GM12878 (cell line): ENCODE data around the gene ADSL. TPM values are rescaled to one million over a fixed set of nuclear protein-coding genes. Genes with fewer than 3 reads are reported as not detected.

ENCODE experiments used
- ATAC-seq: fragments of 200-7000 bp; cut with Tn5 transposase; 3 replicates; pipeline ENCODE4 v1.9.1; 2020; ENCODE audit warnings: mild to moderate bottlenecking, moderate library complexity
- BruUV-seq: library from RNA; stranded (reverse); fragments of 400-500 nt; replicated peaks from 2 replicates; lab custom pipeline; 2021; lab: Mats Ljungman, UMichigan
- CTCF ChIA-PET: fragments of 300-600 bp; sonication (Branson Sonifier 250); formaldehyde crosslinking; extraction: SDS; loops from one replicate; lab custom pipeline; 2021; ENCODE audit warnings: inconsistent platforms; lab: Yijun Ruan, JAX
- POLR2A ChIA-PET: fragments of 350-600 bp; formaldehyde crosslinking; extraction: SDS; loops from one replicate; lab custom pipeline; 2021; ENCODE audit warnings: inconsistent platforms; lab: Charles Lee
- RAD21 ChIA-PET: fragments of 300-600 bp; sonication (Branson Sonifier 250); formaldehyde crosslinking; loops from one replicate; lab custom pipeline; 2023; ENCODE audit warnings: antibody characterized with exemption; ENCODE audit not compliant: unreplicated experiment; lab: Charles Lee
- SMC1A ChIA-PET: fragments of 300-600 bp; sonication (Branson Sonifier 250); formaldehyde crosslinking; loops from one replicate; lab custom pipeline; 2023; ENCODE audit not compliant: unreplicated experiment, uncharacterized antibody; lab: Charles Lee
- DNase-seq: peaks from one replicate; pipeline ENCODE4 v3.0.0-alpha.2; 2011; ENCODE audit warnings: low read depth, low spot score
- FAIRE-seq: peaks from 3 replicates; lab custom pipeline; 2011; peaks lifted over from hg19 to GRCh38; lab: Jason Lieb, UNC
- H2AFZ ChIP-seq: 2 replicates; pipeline ENCODE4 v1.6.0; 2011; ENCODE audit warnings: low read depth, low read length, control low read depth; ENCODE audit not compliant: control insufficient read depth
- H3K27ac ChIP-seq: 2 replicates; pipeline ENCODE4 v1.5.1; 2011; ENCODE audit warnings: control low read depth; ENCODE audit not compliant: control insufficient read depth, insufficient read depth
- H3K27me3 ChIP-seq, 2 experiments: replicated peaks in 1 of 2; 2 replicates each; pipeline versions ENCODE4 v1.6.0 to v1.6.1; 2011; ENCODE audit warnings: low read length in 1 of 2; ENCODE audit not compliant: control insufficient read depth in 2 of 2, insufficient read depth in 2 of 2
- H3K36me3 ChIP-seq, 2 experiments: 2 replicates each; pipeline ENCODE4 v1.5.1; 2011; ENCODE audit warnings: low read length in 1 of 2; ENCODE audit not compliant: control insufficient read depth in 2 of 2, insufficient read depth in 2 of 2
- H3K4me1 ChIP-seq: 2 replicates; pipeline ENCODE4 v1.6.1; 2011; ENCODE audit warnings: mild to moderate bottlenecking, low read length, moderate library complexity, mixed read lengths; ENCODE audit not compliant: control insufficient read depth, insufficient read depth
- H3K4me2 ChIP-seq: 2 replicates; pipeline ENCODE4 v1.6.0; 2011; ENCODE audit warnings: control low read depth; ENCODE audit not compliant: control insufficient read depth, insufficient read depth
- H3K4me3 ChIP-seq: fragments of 200-600 bp; sonication (generic); 2 replicates; pipeline ENCODE4 v1.5.1; 2016
- H3K79me2 ChIP-seq: 2 replicates; pipeline ENCODE4 v1.6.0; 2011; ENCODE audit warnings: low read length; ENCODE audit not compliant: control insufficient read depth, insufficient read depth
- H3K9ac ChIP-seq: 2 replicates; pipeline ENCODE4 v1.8.0; 2011; ENCODE audit warnings: low read length, control low read depth, mixed read lengths; ENCODE audit not compliant: control insufficient read depth, insufficient read depth
- H3K9me3 ChIP-seq: replicated peaks from 3 replicates; pipeline ENCODE4 v1.5.1; 2011; ENCODE audit warnings: mild to moderate bottlenecking, low read length; ENCODE audit not compliant: control insufficient read depth, insufficient read depth
- H4K20me1 ChIP-seq: 2 replicates; pipeline ENCODE4 v1.6.0; 2011; ENCODE audit not compliant: control insufficient read depth, insufficient read depth
- CREB1 ChIP-seq: IDR thresholded peaks from 2 replicates; pipeline ENCODE4 v1.6.1; 2012; ENCODE audit warnings: low read depth, mild to moderate bottlenecking, inconsistent platforms
- CREM ChIP-seq: IDR thresholded peaks from 2 replicates; pipeline ENCODE4 v1.6.1; 2014; ENCODE audit warnings: antibody characterized with exemption, low read depth
- CTCF ChIP-seq, 3 experiments: IDR thresholded peaks in 2 of 3; conservative IDR thresholded peaks in 1 of 3; 2 replicates each; pipeline ENCODE4 v1.5.1; 2011; ENCODE audit warnings: low read depth in 3 of 3, low read length in 3 of 3, mild to moderate bottlenecking in 3 of 3, control low read depth in 2 of 3, moderate library complexity in 2 of 3, inconsistent platforms in 1 of 3, mixed read lengths in 1 of 3; ENCODE audit not compliant: control insufficient read depth in 2 of 3, insufficient read depth in 1 of 3; ENCODE audit errors: extremely low read depth in 1 of 3
- IKZF1 ChIP-seq: fragments of 450-650 bp; conservative IDR thresholded peaks from 2 replicates; pipeline ENCODE4 v1.6.1; 2017; ENCODE audit warnings: antibody characterized with exemption, mild to moderate bottlenecking
- IKZF2 ChIP-seq, 2 experiments: fragments of 450-650 bp; IDR thresholded peaks; 2 replicates each; pipeline ENCODE4 v1.6.1; 2017; ENCODE audit warnings: mild to moderate bottlenecking in 2 of 2, moderate library complexity in 2 of 2
- JUNB ChIP-seq: IDR thresholded peaks from 2 replicates; pipeline ENCODE4 v1.6.1; 2016; ENCODE audit warnings: antibody characterized with exemption, mild to moderate bottlenecking
- MYC ChIP-seq: IDR thresholded peaks from 2 replicates; pipeline ENCODE4 v1.6.1; 2011; ENCODE audit warnings: mild to moderate bottlenecking, low read length, moderate library complexity, inconsistent platforms; ENCODE audit not compliant: insufficient read depth, insufficient replicate concordance, insufficient read length, severe bottlenecking
- NFIC ChIP-seq: IDR thresholded peaks from 2 replicates; pipeline ENCODE4 v1.6.1; 2012; ENCODE audit warnings: low read depth, mild to moderate bottlenecking, inconsistent platforms, low read length, moderate library complexity
- NR2C2 ChIP-seq: IDR thresholded peaks from 2 replicates; pipeline ENCODE4 v1.6.1; 2011; ENCODE audit warnings: borderline replicate concordance, low read depth; ENCODE audit not compliant: control insufficient read depth, insufficient read length
- PAX5 ChIP-seq: IDR thresholded peaks from 2 replicates; pipeline ENCODE4 v1.6.1; 2011; ENCODE audit warnings: low read depth, low read length, borderline replicate concordance
- RUNX3 ChIP-seq: IDR thresholded peaks from 2 replicates; pipeline ENCODE4 v1.6.1; 2012; ENCODE audit warnings: low read length, inconsistent platforms
- TCF3 ChIP-seq: IDR thresholded peaks from 2 replicates; pipeline ENCODE4 v1.6.1; 2012; ENCODE audit warnings: low read depth, mild to moderate bottlenecking, low read length, borderline replicate concordance; ENCODE audit not compliant: insufficient read depth
- YY1 ChIP-seq: IDR thresholded peaks from 2 replicates; pipeline ENCODE4 v1.6.1; 2011; ENCODE audit warnings: low read depth, mild to moderate bottlenecking, low read length
- WGBS: methylation state at CpG from one replicate; pipeline ENCODE4 v1.1.6; 2016; ENCODE audit warnings: low lambda C conversion rate; ENCODE audit not compliant: insufficient replicate concordance, insufficient coverage; ENCODE audit errors: missing lambda C conversion rate; 5-methylcytosine and 5-hydroxymethylcytosine counted together
- in situ Hi-C: fragments of 300-500 bp; cut with MboI; formaldehyde crosslinking; loops from 9 replicates; pipeline ENCODE4 v1.14.3; 2018; ENCODE audit warnings: mixed read lengths
- intact Hi-C: fragments of 100-400 bp; cut with micrococcal nuclease; formaldehyde crosslinking; loops from one replicate; pipeline ENCODE4 v1.14.2; 2022; ENCODE audit not compliant: unreplicated experiment
- polyA plus RNA-seq, 11 experiments: library from polyadenylated mRNA; depleted of rRNA in 4 of 11; unstranded in 6 of 11; stranded (reverse) in 5 of 11; fragments of >200 nt; fragmentation: Nextera tagmentation in 4 of 11; fragmentation: Illumina TruSeq in 1 of 11; extraction: Ambion mirVana in 4 of 11; extraction: Trizol in 1 of 11; gene quantifications; 1 replicate in 1 of 11; 2 replicates in 10 of 11; pipeline versions ENCODE4 v1.2.1 to v1.2.3, GENCODE V29; 2011 to 2016; ENCODE audit warnings: inconsistent platforms in 2 of 11, missing spikeins in 2 of 11, low read depth in 1 of 11
- total RNA-seq, 4 experiments: library from RNA; depleted of rRNA in 3 of 4; stranded (reverse); fragments of >200 nt in 3 of 4; fragmentation: Illumina TruSeq in 1 of 4; extraction: Trizol in 1 of 4; gene quantifications; 2 replicates each; pipeline versions ENCODE4 v1.2.1 to v1.2.3, GENCODE V29; 2013 to 2021

ADSL gene
- total and polyA plus RNA-seq, 10 of the 15 experiments (the other 5 are each of a cell fraction or from before 2014, with no cell fraction given): 126 to 313 (median 143) TPM

GRCh38 chr22:40300316-40300715 lies 46.0 kb upstream of the ADSL start:
- in situ Hi-C loops (no loop called here), intact Hi-C loops (loop anchor here (5.0 kb wide), 1 partner anchor 47 kb away; the partner anchor contains the start of gene ADSL)
- H3K9me3 ChIP-seq: no peaks in the 10 kb centered on the region
- H3K36me3 ChIP-seq: peaks cover 5 to 8% of the 10 kb centered on the region in 2 experiments
- ATAC-seq (no peak), FAIRE-seq (no peak), DNase-seq (no peak)
- TF ChIP-seq NR2C2: no peak
- H2AFZ ChIP-seq: no peak overlapping the region
- RAD21 ChIA-PET: interaction anchor here (1.2 kb wide), 1 partner anchor 121 kb away, joined by 3 read pairs; no protein-coding TSS in a partner anchor
- H3K27me3 ChIP-seq: no peaks in the 10 kb centered on the region
- no peak overlapping the region for H3K9ac ChIP-seq
- H3K4me1 ChIP-seq: peaks cover 11% of the 10 kb centered on the region
- SMC1A ChIA-PET: interaction anchor here (0.9 to 2.0 kb wide), 4 partner anchors 14 to 123 kb away, joined by 3 to 8 read pairs (median 6); partner anchors contain the start of gene TNRC6B
- no TSS peak for BruUV-seq
- CTCF ChIA-PET: interaction anchor here (0.9 to 1.1 kb wide), 4 partner anchors 14 to 256 kb away, joined by 3 to 5 read pairs (median 3); no protein-coding TSS in a partner anchor
- POLR2A ChIA-PET: interaction anchor here (0.6 to 1.3 kb wide), 3 partner anchors 9 to 45 kb away, joined by 3 read pairs; no protein-coding TSS in a partner anchor
- H3K79me2 ChIP-seq: no peaks in the 10 kb centered on the region
- H4K20me1 ChIP-seq: no peaks in the 10 kb centered on the region
- H3K27ac ChIP-seq: no peak overlapping the region
- no peak overlapping the region for H3K4me3 ChIP-seq
- peak overlapping the region; percentile 46; the same call in 1 of the 2 replicates for H3K4me2 ChIP-seq

- Histone ChIP-seq H3K9ac (no peak overlapping the region), H3K4me1 (peaks cover 11% of the 10 kb centered on the region), H3K27me3 (no peaks in the 10 kb centered on the region), H3K4me2 (peak overlapping the region; percentile 46), H3K79me2 (no peaks in the 10 kb centered on the region), H3K9me3 (no peaks in the 10 kb centered on the region), H3K4me3 (no peak overlapping the region), H2AFZ (no peak overlapping the region), H3K36me3 (peaks cover 5 to 8% of the 10 kb centered on the region in 2 experiments), H3K27ac (peak overlapping the region; percentile 33; the same call in 1 of the 2 replicates), H4K20me1 (no peaks in the 10 kb centered on the region)
- DNase-seq (peak; percentile 30), FAIRE-seq (peak; percentile 59), ATAC-seq (peak; percentile 98)
- intact Hi-C loops (loop anchor here (5.0 kb wide), 1 partner anchor 46 kb away; the partner anchor contains the start of gene ADSL), in situ Hi-C loops (no loop called here)
- no TSS peak for BruUV-seq
- POLR2A ChIA-PET: interaction anchor here (0.6 to 1.3 kb wide), 4 partner anchors 8 to 45 kb away, joined by 3 read pairs; no protein-coding TSS in a partner anchor
- 38% methylated on average over 11 of the region's 11 CpGs for WGBS
- CTCF ChIA-PET: interaction anchor here (0.9 to 1.1 kb wide), 3 partner anchors 15 to 257 kb away, joined by 3 to 4 read pairs (median 3); no protein-coding TSS in a partner anchor
- RAD21 ChIA-PET: interaction anchor here (1.2 kb wide), 1 partner anchor 121 kb away, joined by 3 read pairs; no protein-coding TSS in a partner anchor
- SMC1A ChIA-PET: interaction anchor here (0.9 to 2.0 kb wide), 5 partner anchors 34 to 123 kb away, joined by 3 to 8 read pairs (median 3); partner anchors contain the start of genes ADSL and TNRC6B
- TF ChIP-seq YY1 (0 out of 2 replicates have a peak, but pooled peaks have one; percentile 15), PAX5 (peak; percentile 86), IKZF1 (0 out of 2 replicates have a peak, but pooled peaks have one; percentile 10), IKZF2 (IDR thresholded peaks at IDR 0.05) (0 out of 4 replicates have a peak, but pooled peaks of 1 of the 2 experiments have one; percentile 12), CREB1 (no peak), MYC (no peak), TCF3 (no peak), CREM (peak; percentile 19; the same call in 1 of the 2 replicates), NFIC (peak; percentile 50), CTCF (IDR thresholded peaks at IDR 0.05 in 2 of 3, conservative IDR thresholded peaks at IDR 0.05 in 1 of 3; ENCODE audit: control insufficient read depth in 2 of 3, extremely low read depth in 1 of 3, insufficient read depth in 1 of 3, low read depth in 3 of 3, low read length in 3 of 3) (0 out of 6 replicates have a peak, but pooled peaks of 1 of the 3 experiments have one; percentile 6), JUNB (peak; percentile 32; the same call in 1 of the 2 replicates), RUNX3 (peak; percentile 85)
Observed at GRCh38 chr22:40300884-40301672, 45.2 kb upstream of the ADSL start.
